ENCODE results near the gene GFRA1. TPM values are rescaled to one million over a fixed set of nuclear protein-coding genes. Genes with fewer than 3 reads are reported as not detected.

Gene GFRA1
- total and polyA plus RNA-seq, 2 of the 4 experiments (the other 2 are of a cell fraction): 9.1 to 9.3 TPM

- no TSS peak for BruUV-seq (replicated peaks)
- Histone ChIP-seq H3K56ac (ENCODE audit: extremely low read depth, insufficient read depth, low read length) (no peak overlapping the region), H3K36me3 (ENCODE audit: control insufficient read depth, insufficient read depth, low read length) (no peaks in the 10 kb centered on the region), H3K9ac (ENCODE audit: low read depth, low read length) (no peak overlapping the region), H3K27me3 (ENCODE audit: control insufficient read depth, insufficient read depth, low read length) (no peaks in the 10 kb centered on the region), H3K4me1 (ENCODE audit: control insufficient read depth, insufficient read depth, low read length) (no peaks in the 10 kb centered on the region), H2BK5ac (ENCODE audit: low read depth, low read length, poor library complexity, severe bottlenecking) (no peak overlapping the region), H4K5ac (ENCODE audit: low read depth, low read length) (no peak overlapping the region), H2AK5ac (ENCODE audit: low read depth, low read length) (no peak overlapping the region), H3K79me1 (ENCODE audit: low read depth in 1 of 2, low read length in 2 of 2) (no peaks in the 10 kb centered on the region), H4K8ac (ENCODE audit: low read depth in 2 of 2, low read length in 2 of 2) (no peak overlapping the region), H3K9me1 (ENCODE audit: insufficient read depth, low read length) (no peaks in the 10 kb centered on the region), H3K23ac (ENCODE audit: low read depth, low read length) (no peak overlapping the region), H2AFZ (replicated peaks; ENCODE audit: low read length, poor library complexity) (no peak overlapping the region), H2BK15ac (ENCODE audit: low read depth, low read length) (no peak overlapping the region), H3K4ac (ENCODE audit: low read depth, low read length) (no peak overlapping the region), H3K14ac (replicated peaks; ENCODE audit: low read depth, low read length) (no peak overlapping the region), H4K91ac (ENCODE audit: insufficient read depth, low read depth, low read length) (no peak overlapping the region), H4K20me1 (ENCODE audit: insufficient read depth, low read length) (no peaks in the 10 kb centered on the region), H3K4me3 (ENCODE audit: insufficient read depth, low read depth, low read length) (no peak overlapping the region), H2BK20ac (ENCODE audit: low read depth, low read length) (no peak overlapping the region), H3K18ac (ENCODE audit: low read depth, low read length) (no peak overlapping the region), H3K4me2 (ENCODE audit: low read depth, low read length) (no peak overlapping the region), H3K9me3 (ENCODE audit: control insufficient read depth, insufficient read depth, low read length) (no peaks in the 10 kb centered on the region), H2BK120ac (ENCODE audit: low read depth, low read length) (no peak overlapping the region), H3K27ac (ENCODE audit: insufficient read depth, low read length) (no peak overlapping the region), H2AK9ac (replicated peaks; ENCODE audit: low read depth, low read length, poor library complexity) (no peak overlapping the region)
- CTCF ChIA-PET: no interaction called here
- in situ Hi-C loops (cut with MboI; ENCODE audit: low sequenced_read_pairs): no loop called here
- DNase-seq (no peak), ATAC-seq (ENCODE audit: low read depth) (no peak)
- TF ChIP-seq RAD21 (IDR thresholded peaks at IDR 0.05; ENCODE audit: low read length) (no peak), RCOR1 (IDR thresholded peaks at IDR 0.05; ENCODE audit: insufficient replicate concordance, low read length) (no peak), ELK1 (IDR thresholded peaks at IDR 0.05; ENCODE audit: borderline replicate concordance, low read depth, low read length) (no peak), POLR2A (IDR thresholded peaks at IDR 0.05; ENCODE audit: low read depth, low read length) (no peak), CEBPB (IDR thresholded peaks at IDR 0.05; ENCODE audit: low read depth, low read length) (no peak), NFE2L2 (IDR thresholded peaks at IDR 0.05; ENCODE audit: low read depth, low read length) (no peak), SMC3 (IDR thresholded peaks at IDR 0.05; ENCODE audit: low read depth, low read length) (no peak), MAZ (IDR thresholded peaks at IDR 0.05; ENCODE audit: borderline replicate concordance, low read depth, low read length) (no peak), CHD1 (IDR thresholded peaks at IDR 0.05; ENCODE audit: low read depth, low read length) (no peak), USF2 (IDR thresholded peaks at IDR 0.05; ENCODE audit: low read depth, low read length) (no peak), MAFK (IDR thresholded peaks at IDR 0.05; ENCODE audit: low read depth, low read length) (no peak), BHLHE40 (IDR thresholded peaks at IDR 0.05; ENCODE audit: low read depth, low read length) (no peak), MXI1 (IDR thresholded peaks at IDR 0.05; ENCODE audit: borderline replicate concordance, low read depth, low read length) (no peak), RFX5 (IDR thresholded peaks at IDR 0.05; ENCODE audit: low read depth, low read length) (no peak), FOS (IDR thresholded peaks at IDR 0.05; ENCODE audit: low read depth, low read length) (no peak)
- TF ChIP-seq, protein P1, sequence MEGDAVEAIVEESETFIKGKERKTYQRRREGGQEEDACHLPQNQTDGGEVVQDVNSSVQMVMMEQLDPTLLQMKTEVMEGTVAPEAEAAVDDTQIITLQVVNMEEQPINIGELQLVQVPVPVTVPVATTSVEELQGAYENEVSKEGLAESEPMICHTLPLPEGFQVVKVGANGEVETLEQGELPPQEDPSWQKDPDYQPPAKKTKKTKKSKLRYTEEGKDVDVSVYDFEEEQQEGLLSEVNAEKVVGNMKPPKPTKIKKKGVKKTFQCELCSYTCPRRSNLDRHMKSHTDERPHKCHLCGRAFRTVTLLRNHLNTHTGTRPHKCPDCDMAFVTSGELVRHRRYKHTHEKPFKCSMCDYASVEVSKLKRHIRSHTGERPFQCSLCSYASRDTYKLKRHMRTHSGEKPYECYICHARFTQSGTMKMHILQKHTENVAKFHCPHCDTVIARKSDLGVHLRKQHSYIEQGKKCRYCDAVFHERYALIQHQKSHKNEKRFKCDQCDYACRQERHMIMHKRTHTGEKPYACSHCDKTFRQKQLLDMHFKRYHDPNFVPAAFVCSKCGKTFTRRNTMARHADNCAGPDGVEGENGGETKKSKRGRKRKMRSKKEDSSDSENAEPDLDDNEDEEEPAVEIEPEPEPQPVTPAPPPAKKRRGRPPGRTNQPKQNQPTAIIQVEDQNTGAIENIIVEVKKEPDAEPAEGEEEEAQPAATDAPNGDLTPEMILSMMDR (conservative IDR thresholded peaks at IDR 0.05; ENCODE audit: low read depth, low read length): no peak
- dilution Hi-C loops (cut with HindIII; ENCODE audit: low sequenced_read_pairs, unreplicated experiment): no loop called here
- WGBS, 2 experiments (ENCODE audit: extremely low coverage in 2 of 2, insufficient read length in 1 of 2): no CpG with 5 or more reads among the region's 7 CpGs
- POLR2A ChIA-PET (ENCODE audit: unreplicated experiment): no interaction called here
- intact Hi-C loops (cut with micrococcal nuclease): no loop called here
These were observed 199.5 kb downstream of the GFRA1 start for GRCh38 chr10:116073510-116073909.
